ENCODE results near the gene GNB1L.

GNB1L gene

GRCh38 chr22:19821523-19822300, 33.0 kb downstream of the GNB1L start:
- no peak for DNase-seq

DNA sequence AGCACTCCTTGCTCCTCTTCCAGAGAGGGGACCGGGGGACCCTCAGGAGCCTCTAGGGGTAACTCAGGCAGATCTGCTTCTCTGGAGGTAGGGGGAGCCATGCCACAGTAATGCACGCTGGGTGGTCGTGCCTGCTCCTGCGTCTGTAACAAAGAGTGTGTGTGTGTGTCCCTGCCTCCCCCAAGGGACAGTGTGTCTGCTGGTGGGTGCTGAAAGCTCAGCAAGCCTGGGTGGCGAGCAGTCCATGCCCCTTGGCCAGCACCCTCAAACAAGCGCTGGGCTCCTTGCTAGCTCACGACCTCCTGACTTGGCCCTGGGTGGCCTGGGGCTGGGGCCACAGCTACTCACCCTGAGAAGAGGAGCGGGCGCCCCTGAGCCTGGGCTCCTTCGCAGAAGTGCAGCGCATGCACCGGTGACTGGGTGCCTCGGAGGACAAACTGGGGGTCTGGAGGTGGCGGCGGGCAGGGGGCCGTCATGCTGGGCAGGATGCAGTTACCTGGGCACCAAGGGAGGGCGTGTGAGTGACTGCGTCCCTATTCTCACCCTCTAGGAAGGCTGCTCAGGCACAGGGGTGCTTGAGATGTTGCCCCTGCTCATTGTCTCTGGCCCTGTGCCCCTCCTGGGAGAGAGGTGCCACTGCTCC, 33.7 kb downstream of the GNB1L start:
- DNase-seq = no peak

- DNase-seq = no peak
Observed at GRCh38 chr22:19819911-19820879, 34.5 kb downstream of the GNB1L start.

- DNase-seq = no peak
Observed at GRCh38 chr22:19819208-19819910, 35.3 kb downstream of the GNB1L start.

DNA sequence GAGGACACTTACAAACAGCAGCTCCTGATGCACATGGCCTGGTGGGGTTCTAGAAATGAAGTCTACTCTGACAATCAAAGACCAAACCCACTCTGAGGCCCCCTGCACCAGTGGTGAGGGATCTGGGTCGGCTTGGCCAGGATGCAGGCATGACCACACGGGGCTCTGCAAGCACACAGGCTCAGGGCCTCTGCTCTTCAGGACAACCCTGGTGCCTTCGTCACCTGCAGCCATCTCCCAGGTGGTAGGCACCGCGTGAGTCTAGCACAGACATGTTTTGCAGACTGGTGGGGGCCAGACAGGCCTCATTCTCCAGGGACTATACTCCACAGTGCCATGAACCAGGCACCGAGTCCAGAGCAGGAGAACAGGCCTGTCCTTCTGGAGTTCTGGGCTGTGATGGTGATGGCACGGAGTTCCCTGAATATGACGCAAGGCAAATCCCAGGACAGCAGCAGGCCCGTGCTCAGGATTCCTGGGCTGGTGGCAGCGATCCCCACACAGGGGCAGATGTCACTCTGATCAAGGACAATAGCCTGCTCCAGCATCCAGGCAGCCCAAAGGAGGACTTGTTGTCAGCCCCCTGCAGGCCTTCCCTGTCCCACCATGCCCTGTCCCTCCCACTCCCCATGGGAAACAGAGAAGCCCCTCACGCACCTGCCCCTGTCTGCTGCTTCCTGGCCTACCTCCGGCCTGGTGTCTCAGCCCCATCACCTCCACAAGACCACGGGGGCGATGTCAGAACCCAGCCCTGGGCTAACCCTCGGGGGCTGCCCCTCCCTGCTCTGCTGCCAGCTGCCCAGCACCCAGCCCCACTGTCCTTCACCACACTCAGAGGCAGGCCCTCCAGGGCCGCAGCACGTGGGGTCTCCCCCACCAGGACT, 36.1 kb downstream of the GNB1L start:
- no peak for DNase-seq

- no peak for DNase-seq
Observed at GRCh38 chr22:19816372-19817119, 38.1 kb downstream of the GNB1L start.

DNA sequence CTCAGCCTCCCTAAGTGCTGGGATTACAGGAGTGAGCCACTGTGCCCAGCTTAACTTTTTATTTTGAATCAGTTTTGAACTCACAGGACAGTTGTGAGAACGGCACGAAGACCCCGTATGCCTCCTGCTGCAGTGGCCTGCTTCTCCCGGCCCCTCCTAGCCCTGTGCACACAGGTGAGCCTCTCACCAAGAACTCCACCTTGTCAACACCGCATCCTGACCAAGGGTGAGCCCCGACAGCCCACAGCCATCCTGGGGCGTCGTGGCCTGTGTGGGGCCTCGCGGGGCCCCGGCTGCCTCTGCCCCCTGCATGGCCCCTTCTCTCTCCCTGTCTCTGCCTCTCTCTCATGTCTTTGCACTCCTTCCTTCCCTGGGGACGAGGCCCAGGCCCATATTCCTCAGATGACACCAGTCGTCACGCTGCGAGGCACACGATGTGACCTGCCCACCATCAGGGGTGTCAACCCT, 38.8 kb downstream of the GNB1L start:
- no peak for DNase-seq

GRCh38 chr22:19815093-19815822, 39.4 kb downstream of the GNB1L start:
- DNase-seq = no peak

GRCh38 chr22:19814428-19814827, 40.2 kb downstream of the GNB1L start:
- DNase-seq = no peak

DNA sequence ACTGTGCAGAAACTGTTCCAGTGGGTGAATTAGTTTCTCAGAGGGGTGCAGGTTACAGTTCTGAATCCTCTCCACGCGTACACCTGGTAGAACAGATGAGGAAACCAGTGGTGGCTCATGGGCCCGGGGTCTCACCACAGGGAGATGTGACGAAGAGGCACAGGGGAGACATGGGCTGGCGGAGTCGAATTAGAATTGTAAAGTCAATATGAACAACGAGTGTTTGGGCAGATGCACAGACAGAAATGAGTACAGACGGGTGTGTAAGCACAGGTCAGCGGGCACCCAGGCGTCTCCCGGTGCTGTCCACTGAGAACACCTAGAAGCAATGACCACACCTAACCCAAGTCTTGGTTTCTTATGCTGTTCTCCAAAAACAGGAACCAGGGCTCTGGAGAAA, 41.8 kb downstream of the GNB1L start:
- no peak for DNase-seq

- no peak for DNase-seq
Observed at GRCh38 chr22:19811811-19812771, 42.6 kb downstream of the GNB1L start.

DNA sequence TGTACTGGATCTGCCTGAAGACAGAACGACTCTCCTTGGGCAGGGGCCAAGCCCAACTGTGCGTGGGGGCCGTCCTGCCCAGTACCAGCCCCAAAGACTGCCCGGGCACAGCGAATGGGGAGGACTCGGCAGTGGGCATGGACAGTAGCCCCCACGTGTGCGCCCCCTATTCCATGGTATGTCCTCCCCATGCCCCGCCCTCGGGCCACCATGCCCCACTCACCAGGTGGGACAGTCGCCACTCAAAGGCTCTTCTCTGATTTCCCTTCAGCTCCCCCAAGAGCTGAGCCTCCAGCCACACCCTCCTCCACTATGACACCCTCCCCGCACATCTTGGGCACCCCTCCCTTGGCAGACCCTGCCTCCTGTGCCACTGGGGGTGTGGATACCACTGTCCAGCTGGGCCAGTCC, 43.5 kb downstream of the GNB1L start:
- DNase-seq = no peak

- DNase-seq = no peak
Observed at GRCh38 chr22:19810381-19811201, 44.1 kb downstream of the GNB1L start.

DNA sequence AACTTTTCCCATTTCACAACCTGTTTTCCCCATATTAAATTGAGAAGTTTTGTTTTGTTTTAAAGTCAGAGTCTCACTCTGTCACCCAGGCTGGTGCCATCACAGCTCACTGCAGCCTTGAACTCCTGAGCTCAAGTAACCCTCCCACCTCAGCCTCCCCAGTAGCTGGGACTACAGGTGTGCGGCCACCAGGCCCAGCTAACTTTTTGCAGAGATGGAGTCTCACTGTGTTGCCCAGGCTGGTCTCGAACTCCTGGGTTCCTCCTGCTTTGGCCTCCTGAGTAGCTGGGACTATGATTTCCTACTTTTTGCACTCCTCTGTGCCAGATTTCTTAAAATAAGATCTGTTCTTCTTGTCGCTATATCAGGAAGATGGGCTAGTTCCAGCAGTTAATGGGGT, 44.9 kb downstream of the GNB1L start:
- no peak for DNase-seq

DNA sequence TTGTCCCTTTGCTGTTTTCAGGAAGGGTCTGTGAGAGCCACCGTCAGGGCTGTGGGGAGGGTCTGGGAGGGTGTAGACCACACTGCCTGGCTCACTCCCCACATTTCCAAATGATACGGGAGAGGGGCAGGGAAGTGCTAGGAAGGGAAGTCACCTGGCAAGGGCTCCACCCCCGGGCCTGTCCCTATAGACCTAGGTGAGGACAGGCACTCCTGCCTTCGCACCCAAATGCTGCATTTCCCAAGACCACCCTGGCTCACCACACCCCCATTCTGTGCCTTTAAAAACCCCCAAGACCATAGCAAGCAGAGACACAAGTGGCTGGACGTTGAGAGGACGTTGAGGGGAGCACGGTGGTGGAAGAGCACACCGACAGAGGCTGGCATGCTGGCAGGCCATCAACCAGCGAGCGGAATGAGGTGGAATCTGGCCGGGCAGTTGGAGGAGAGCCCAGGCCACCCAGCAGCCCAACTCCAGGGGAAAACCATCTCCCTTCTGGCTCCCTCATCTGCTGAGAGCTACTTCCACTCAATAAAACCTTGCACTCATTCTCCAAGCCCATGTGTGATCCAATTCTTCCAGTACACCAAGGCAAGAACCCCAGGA, 45.7 kb downstream of the GNB1L start:
- DNase-seq = no peak

GRCh38 chr22:19807914-19808872, 46.5 kb downstream of the GNB1L start:
- DNase-seq = no peak
